ENCODE results near the gene DDX55. TPM values are rescaled to one million over a fixed set of nuclear protein-coding genes. Genes with fewer than 3 reads are reported as not detected.

Gene DDX55
- total RNA-seq, 1 donor from 2014 or later: 55.3 TPM

GRCh38 chr12:123598522-123598921 is 3.4 kb upstream of the DDX55 start:
- Histone ChIP-seq H3K36me3 (peaks cover 12% of the 10 kb centered on the region), H3K9ac (no peak overlapping the region), H3F3A (ENCODE audit: low read depth) (peaks cover 25% of the 10 kb centered on the region), H3K9me3 (ENCODE audit: low read depth) (no peaks in the 10 kb centered on the region), H4K20me1 (ENCODE audit: low read depth) (peaks cover 3% of the 10 kb centered on the region), H3K27me3 (no peaks in the 10 kb centered on the region), H2AFZ (replicated peaks) (no peak overlapping the region), H3K4me3 (no peak overlapping the region), H3K4me2 (no peak overlapping the region), H3K27ac (no peak overlapping the region), H3K79me2 (ENCODE audit: low read depth) (peaks cover 48% of the 10 kb centered on the region), H3K4me1 (no peaks in the 10 kb centered on the region)
- no peak for TF ChIP-seq EZH2phosphoT487 (IDR thresholded peaks at IDR 0.05)
- TF ChIP-seq CTCF (IDR thresholded peaks at IDR 0.05): no peak
- TF ChIP-seq EZH2 (IDR thresholded peaks at IDR 0.05): no peak
- no peak for DNase-seq (ENCODE audit: low spot score)
- Mint-ChIP-seq H3K4me3 (no peak overlapping the region), H3K4me1 (peaks cover 12% of the 10 kb centered on the region), H3K27ac (no peak overlapping the region), H3K27me3 (ENCODE audit: insufficient read depth, low read depth) (peaks cover 2% of the 10 kb centered on the region), H3K9me3 (no peaks in the 10 kb centered on the region), H3K36me3 (peaks cover 17% of the 10 kb centered on the region)

- Histone ChIP-seq H3K36me3 (peaks cover 12% of the 10 kb centered on the region), H3K27ac (no peak overlapping the region), H3K4me1 (no peaks in the 10 kb centered on the region), H3K4me3 (no peak overlapping the region), H3K4me2 (no peak overlapping the region), H3K9me3 (ENCODE audit: low read depth) (no peaks in the 10 kb centered on the region), H2AFZ (replicated peaks) (no peak overlapping the region), H3F3A (ENCODE audit: low read depth) (peaks cover 25% of the 10 kb centered on the region), H3K79me2 (ENCODE audit: low read depth) (peaks cover 48% of the 10 kb centered on the region), H3K27me3 (no peaks in the 10 kb centered on the region), H3K9ac (no peak overlapping the region), H4K20me1 (ENCODE audit: low read depth) (peaks cover 3% of the 10 kb centered on the region)
- Mint-ChIP-seq H3K4me1 (peaks cover 14% of the 10 kb centered on the region), H3K4me3 (peak overlapping the region; percentile 61), H3K9me3 (no peaks in the 10 kb centered on the region), H3K36me3 (peaks cover 18% of the 10 kb centered on the region), H3K27ac (peak overlapping the region; percentile 15), H3K27me3 (ENCODE audit: insufficient read depth, low read depth) (peaks cover 2% of the 10 kb centered on the region)
- TF ChIP-seq CTCF (IDR thresholded peaks at IDR 0.05): no peak
- TF ChIP-seq EZH2 (IDR thresholded peaks at IDR 0.05): no peak
- DNase-seq (ENCODE audit: low spot score): no peak
Observed at GRCh38 chr12:123599310-123599709, 2.6 kb upstream of the DDX55 start.

GRCh38 chr12:123599721-123600120 is 2.2 kb upstream of the DDX55 start:
- H3K4me1 Mint-ChIP-seq: peaks cover 14% of the 10 kb centered on the region
- no peak overlapping the region for H3K27ac Mint-ChIP-seq
- Histone ChIP-seq H3K79me2 (ENCODE audit: low read depth) (peaks cover 48% of the 10 kb centered on the region), H3K9ac (no peak overlapping the region), H3K4me3 (no peak overlapping the region), H3F3A (ENCODE audit: low read depth) (peaks cover 25% of the 10 kb centered on the region), H4K20me1 (ENCODE audit: low read depth) (peaks cover 3% of the 10 kb centered on the region), H3K36me3 (peaks cover 12% of the 10 kb centered on the region), H3K4me1 (no peaks in the 10 kb centered on the region), H3K27ac (no peak overlapping the region), H2AFZ (replicated peaks) (no peak overlapping the region), H3K4me2 (no peak overlapping the region), H3K9me3 (ENCODE audit: low read depth) (no peaks in the 10 kb centered on the region), H3K27me3 (no peaks in the 10 kb centered on the region)
- no peaks in the 10 kb centered on the region for H3K9me3 Mint-ChIP-seq
- peak overlapping the region; percentile 61 for H3K4me3 Mint-ChIP-seq
- no peak for DNase-seq (ENCODE audit: low spot score)
- peaks cover 2% of the 10 kb centered on the region for H3K27me3 Mint-ChIP-seq (ENCODE audit: insufficient read depth, low read depth)
- H3K36me3 Mint-ChIP-seq: peaks cover 20% of the 10 kb centered on the region
- TF ChIP-seq EZH2 (IDR thresholded peaks at IDR 0.05) (no peak), CTCF (IDR thresholded peaks at IDR 0.05) (no peak), EZH2phosphoT487 (IDR thresholded peaks at IDR 0.05) (no peak)

All from neural progenitor cell (in vitro differentiated cells).